Measurements from ENCODE around the gene APOL2.

DNA sequence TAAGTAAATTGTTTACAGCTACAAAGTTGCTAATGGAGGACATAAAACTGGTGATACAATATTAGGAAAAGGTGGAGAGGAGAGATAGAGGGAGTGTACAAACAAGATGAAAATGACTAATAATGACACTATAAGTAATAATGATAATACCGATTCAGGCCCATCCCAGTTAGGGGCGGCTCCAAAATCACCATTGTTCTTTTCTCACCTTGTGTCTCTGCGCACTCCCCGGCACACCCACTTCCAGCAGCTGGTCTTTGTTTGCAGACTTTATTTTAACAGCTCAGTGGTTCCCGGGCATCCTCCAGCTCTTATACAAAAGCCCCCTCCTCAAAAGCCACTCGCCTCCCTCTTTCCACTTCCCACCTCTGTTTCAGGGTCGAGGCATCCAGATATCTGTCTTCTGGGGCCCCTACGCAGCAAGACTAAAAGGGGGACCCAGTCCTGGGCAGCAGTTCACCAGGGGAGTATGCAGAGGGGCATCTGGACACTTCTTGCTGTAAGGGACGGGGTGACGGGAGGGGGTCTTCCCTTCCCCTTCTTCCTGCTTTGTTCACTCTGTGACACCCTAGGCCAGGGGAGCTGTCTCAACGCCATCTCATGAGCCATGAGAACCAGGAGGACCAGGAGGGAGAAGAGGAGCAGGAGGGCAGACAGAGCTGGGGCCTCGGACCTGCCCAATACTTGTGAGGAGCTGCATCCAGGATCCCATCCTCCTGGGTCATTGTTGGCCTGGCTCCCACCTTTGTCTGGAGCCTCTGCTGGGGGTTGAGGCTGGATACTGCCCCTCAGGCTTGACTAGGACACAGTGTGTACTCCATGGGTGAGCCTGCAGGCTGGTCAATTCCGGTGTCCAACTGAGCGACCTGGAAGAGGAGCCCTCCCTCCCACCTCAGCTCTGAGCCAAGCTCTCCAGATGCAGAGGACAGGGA, 2.7 kb downstream of the APOL2 start:
- TF ChIP-seq, protein P1, sequence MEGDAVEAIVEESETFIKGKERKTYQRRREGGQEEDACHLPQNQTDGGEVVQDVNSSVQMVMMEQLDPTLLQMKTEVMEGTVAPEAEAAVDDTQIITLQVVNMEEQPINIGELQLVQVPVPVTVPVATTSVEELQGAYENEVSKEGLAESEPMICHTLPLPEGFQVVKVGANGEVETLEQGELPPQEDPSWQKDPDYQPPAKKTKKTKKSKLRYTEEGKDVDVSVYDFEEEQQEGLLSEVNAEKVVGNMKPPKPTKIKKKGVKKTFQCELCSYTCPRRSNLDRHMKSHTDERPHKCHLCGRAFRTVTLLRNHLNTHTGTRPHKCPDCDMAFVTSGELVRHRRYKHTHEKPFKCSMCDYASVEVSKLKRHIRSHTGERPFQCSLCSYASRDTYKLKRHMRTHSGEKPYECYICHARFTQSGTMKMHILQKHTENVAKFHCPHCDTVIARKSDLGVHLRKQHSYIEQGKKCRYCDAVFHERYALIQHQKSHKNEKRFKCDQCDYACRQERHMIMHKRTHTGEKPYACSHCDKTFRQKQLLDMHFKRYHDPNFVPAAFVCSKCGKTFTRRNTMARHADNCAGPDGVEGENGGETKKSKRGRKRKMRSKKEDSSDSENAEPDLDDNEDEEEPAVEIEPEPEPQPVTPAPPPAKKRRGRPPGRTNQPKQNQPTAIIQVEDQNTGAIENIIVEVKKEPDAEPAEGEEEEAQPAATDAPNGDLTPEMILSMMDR (IDR thresholded peaks at IDR 0.05) = no peak
- TF ChIP-seq EZH2 (IDR thresholded peaks at IDR 0.05) (no peak), EZH2phosphoT487 (IDR thresholded peaks at IDR 0.05) (no peak)

Data from neural progenitor cell (in vitro differentiated cells).